ENCODE data around the gene SCYL2.
"Not testable (repeated sequence)": the region's sequence is repeated elsewhere in the genome, so short reads cannot be mapped to it uniquely, and the experiment has no call there.

Gene SCYL2

GRCh38 chr12:100263131-100263530 is 3.8 kb upstream of the SCYL2 start:
- no peak for DNase-seq (ENCODE audit: low spot score)

GRCh38 chr12:100265107-100265506 is 1.9 kb upstream of the SCYL2 start:
- not testable (repeated sequence) for DNase-seq (ENCODE audit: low spot score)

- no peak for DNase-seq (ENCODE audit: low spot score)
Measured at GRCh38 chr12:100265732-100266584, 1.0 kb upstream of the SCYL2 start.

- peak; percentile 79 for DNase-seq (ENCODE audit: low spot score)
Measured at GRCh38 chr12:100266585-100266834, 467 bp upstream of the SCYL2 start.

- DNase-seq (ENCODE audit: low spot score) = no peak
Measured at GRCh38 chr12:100267603-100268281, 765 bp downstream of the SCYL2 start.

GRCh38 chr12:100268835-100269564 is 2.0 kb downstream of the SCYL2 start:
- DNase-seq (ENCODE audit: low spot score) = no peak

DNA sequence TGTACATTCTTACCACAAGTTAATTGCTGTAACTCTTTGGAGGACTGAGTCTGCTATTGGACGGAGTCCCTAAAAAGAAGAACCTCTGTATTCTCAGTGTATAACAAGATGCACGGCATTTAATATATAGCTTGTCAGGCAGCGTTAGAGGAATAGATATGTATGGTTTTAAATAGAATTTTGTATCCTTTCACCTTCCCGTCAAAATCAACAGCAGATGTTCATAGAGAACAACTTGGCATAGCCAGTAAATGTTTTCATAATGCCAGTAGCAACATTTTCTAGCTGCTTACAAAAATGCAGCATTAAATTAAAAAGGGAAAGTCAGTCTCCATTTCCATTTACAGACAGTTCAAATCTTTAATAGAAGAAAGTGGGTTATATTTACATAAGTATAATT is 6.8 kb downstream of the SCYL2 start:
- no peak for DNase-seq (ENCODE audit: low spot score)

- DNase-seq (ENCODE audit: low spot score) = no peak
Measured at GRCh38 chr12:100274291-100274690, 7.3 kb downstream of the SCYL2 start.

DNA sequence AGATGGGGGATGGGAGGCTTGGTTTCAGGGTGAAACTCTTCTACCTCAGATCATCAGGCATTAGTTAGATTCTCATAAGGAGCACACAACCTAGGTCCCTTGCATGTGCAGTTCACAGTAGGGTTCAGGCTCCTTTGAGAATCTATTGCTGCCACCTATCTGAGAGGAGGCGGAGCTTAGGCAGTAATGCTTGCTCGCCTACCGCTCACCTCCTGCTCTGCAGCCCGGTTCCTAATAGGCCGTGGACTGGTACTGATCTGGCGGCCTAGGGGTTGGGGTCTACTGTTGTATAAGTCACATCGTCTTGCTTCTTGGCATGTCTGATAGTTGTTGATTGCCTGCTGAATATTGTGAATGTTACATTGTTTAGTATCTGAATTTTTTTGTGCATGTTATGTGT is 12.2 kb downstream of the SCYL2 start:
- no peak for DNase-seq (ENCODE audit: low spot score)

- DNase-seq (ENCODE audit: low spot score) = peak; percentile 20
Measured at GRCh38 chr12:100279607-100280244, 12.7 kb downstream of the SCYL2 start.

- DNase-seq (ENCODE audit: low spot score) = not testable (repeated sequence)
Measured at GRCh38 chr12:100284556-100284955, 17.6 kb downstream of the SCYL2 start.

DNA sequence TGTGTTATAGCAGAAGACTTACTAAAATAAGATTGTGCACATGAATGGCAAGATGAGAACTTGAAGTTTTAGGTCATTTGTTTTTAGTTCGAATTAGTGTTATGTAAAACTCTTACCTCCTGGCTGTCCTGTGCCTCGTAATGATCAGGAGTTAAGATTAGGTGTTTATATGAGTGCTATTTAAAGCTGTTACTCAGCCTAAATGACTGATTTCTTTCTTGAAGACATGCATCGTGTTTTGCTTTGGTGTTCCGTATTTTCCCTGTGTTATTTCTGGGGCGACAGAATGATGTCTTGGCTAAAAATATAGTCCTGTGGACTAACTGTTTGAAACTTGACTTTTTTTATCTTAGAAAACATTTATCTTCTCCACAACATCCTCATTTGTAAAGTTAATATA is 22.1 kb downstream of the SCYL2 start:
- DNase-seq (ENCODE audit: low spot score) = no peak

DNA sequence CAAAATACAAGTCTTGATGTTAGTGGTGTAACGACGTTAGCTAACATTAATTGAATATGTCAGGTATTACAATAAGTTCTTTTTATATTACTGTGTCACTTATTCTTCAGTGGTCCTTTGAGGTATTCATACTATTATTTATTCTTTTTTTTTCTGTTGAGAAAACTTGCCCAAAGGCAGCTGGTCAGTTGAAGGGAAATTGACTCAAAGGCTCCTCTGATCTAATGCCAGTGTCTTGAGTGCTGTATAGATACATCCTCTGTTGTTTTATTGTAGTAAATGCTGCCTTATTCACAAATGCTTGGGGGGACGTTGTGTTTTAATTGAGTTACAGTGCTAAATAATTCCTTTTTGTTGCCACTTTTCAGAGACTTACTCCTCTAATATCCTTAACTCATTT is 23.0 kb downstream of the SCYL2 start:
- DNase-seq (ENCODE audit: low spot score) = no peak

DNA sequence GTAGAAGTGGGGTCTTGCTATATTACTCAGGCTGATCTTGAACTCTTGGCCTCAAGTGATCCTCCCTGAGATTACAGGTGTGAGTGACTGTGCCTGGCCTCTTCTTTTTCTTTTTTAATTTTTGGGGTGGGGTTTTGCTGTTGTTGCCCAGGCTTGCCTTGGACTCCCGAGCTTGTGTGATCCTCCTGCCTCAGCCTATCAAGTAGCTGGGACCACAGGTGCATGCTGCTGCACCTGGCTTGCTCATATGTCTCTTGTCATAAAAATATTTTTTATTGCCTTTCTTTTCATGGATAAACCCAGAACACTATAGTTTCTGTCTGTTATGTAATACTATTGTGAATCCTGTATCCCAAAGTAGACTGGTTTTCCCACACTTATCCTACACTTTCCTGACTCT is 26.0 kb downstream of the SCYL2 start:
- DNase-seq (ENCODE audit: low spot score) = no peak

DNA sequence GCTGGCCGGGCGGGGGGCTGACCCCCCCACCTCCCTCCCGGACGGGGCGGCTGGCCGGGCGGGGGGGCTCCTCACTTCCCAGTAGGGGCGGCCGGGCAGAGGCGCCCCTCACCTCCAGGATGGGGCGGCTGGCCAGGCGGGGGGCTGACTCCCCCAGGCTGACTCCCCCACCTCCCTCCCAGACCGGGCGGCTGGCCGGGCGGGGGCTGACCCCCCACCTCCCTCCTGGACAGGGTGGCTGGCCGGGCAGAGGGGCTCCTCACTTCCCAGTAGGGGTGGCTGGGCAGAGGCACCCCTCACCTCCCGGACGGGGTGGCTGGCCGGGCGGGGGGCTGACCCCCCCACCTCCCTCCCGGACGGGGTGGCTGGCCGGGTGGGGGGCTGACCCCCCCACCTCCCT is 27.4 kb downstream of the SCYL2 start:
- not testable (repeated sequence) for DNase-seq (ENCODE audit: low spot score)

- no peak for DNase-seq (ENCODE audit: low spot score)
Measured at GRCh38 chr12:100295764-100296555, 29.0 kb downstream of the SCYL2 start.

- no peak for DNase-seq (ENCODE audit: low spot score)
Measured at GRCh38 chr12:100302081-100302480, 35.1 kb downstream of the SCYL2 start.

DNA sequence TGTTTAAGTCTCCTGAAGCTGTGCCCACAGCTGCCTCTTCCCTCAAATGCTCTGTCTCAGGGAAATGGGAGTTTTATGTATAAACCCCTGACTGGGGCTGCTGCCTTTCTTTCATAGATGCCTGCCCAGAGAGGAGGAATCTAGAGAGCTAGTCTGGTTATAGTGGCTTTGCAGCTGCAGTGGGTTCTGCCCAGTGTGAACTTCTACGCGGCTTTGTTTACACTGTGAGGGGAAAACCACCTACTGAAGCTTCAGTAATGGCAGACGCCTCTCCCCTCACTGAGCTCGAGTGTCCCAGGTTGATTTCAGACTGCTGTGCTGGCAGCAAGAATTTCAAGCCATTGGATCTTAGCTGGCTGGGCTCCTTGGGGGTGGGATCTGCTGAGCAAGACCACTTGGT is 36.9 kb downstream of the SCYL2 start:
- DNase-seq (ENCODE audit: low spot score) = no peak

DNA sequence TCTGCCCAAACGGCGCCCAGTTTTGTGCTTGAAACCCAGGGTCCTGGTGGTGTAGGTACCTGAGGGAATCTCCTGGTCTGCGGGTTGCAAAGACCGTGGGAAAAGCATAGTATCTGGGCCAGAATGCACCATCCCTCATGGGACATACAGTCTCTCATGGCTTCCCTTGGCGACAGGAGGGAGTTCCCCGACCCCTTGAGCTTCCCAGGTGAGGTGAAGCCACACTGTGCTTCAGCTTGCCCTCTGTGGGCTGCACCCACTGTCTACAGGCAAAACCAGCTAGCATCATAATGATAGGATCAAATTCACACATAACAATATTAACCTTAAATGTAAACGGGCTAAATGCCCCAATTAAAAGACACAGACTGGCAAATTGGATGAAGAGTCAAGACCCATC is 37.4 kb downstream of the SCYL2 start:
- DNase-seq (ENCODE audit: low spot score) = not testable (repeated sequence)

DNA sequence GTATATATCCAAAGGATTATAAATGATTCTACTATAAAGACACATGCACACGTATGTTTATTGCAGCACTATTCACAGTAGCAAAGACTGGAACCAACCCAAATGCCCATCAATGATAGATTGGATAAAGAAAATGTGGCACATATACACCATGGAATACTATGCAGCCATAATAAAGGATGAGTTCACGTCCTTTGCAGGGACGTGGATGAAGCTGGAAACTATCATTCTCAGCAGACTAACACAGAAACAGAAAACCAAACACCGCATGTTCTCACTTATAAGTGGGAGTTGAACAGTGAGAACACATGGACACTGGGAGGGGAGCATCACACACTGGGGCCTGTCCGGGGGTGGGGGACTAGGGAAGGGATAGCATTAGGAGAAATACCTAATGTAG is 41.2 kb downstream of the SCYL2 start:
- DNase-seq (ENCODE audit: low spot score) = not testable (repeated sequence)

GRCh38 chr12:100311317-100311716 is 44.3 kb downstream of the SCYL2 start:
- DNase-seq (ENCODE audit: low spot score) = no peak

- no peak for DNase-seq (ENCODE audit: low spot score)
Measured at GRCh38 chr12:100317371-100317770, 50.4 kb downstream of the SCYL2 start.

All from HuH-7 (cell line).